K562 (cell line): Measurements from ENCODE around the gene IARS2. TPM values are rescaled to one million over a fixed set of nuclear protein-coding genes. Genes with fewer than 3 reads are reported as not detected.
A peak's percentile ranks its signal among the peaks of the same experiment; 100 is the strongest.

Experiments used
- CHD4 ChIP-seq: fragments of 200-600 bp; sonication (generic); IDR thresholded peaks from 3 replicates; pipeline ENCODE4 v1.6.1; 2012; ENCODE audit warnings: low read depth, mild to moderate bottlenecking, mixed read lengths, low read length, inconsistent platforms; ENCODE audit not compliant: insufficient read depth, insufficient replicate concordance, poor library complexity, severe bottlenecking
- ETS1 ChIP-seq: conservative IDR thresholded peaks from 2 replicates; pipeline ENCODE4 v1.6.1; 2011; ENCODE audit warnings: low read depth, mild to moderate bottlenecking, low read length; ENCODE audit not compliant: control insufficient read depth
- FOXK2 ChIP-seq, 2 experiments: fragments of 450-650 bp; IDR thresholded peaks in 1 of 2; conservative IDR thresholded peaks in 1 of 2; 2 replicates each; pipeline ENCODE4 v1.6.1; 2016; ENCODE audit warnings: low read depth in 2 of 2, mild to moderate bottlenecking in 1 of 2
- NR2C2 ChIP-seq, 2 experiments: fragments of 200-800 bp in 1 of 2; sonication (Bioruptor generic) in 1 of 2; sonication (generic) in 1 of 2; formaldehyde crosslinking in 1 of 2; IDR thresholded peaks; 2 replicates each; pipeline versions ENCODE4 v1.6.1 to v1.8.0; 2016 to 2022; ENCODE audit warnings: mild to moderate bottlenecking in 1 of 2, missing compliant biosample characterization in 1 of 2, missing genetic modification characterization in 1 of 2, missing genetic modification reagents in 1 of 2
- NRF1 ChIP-seq, 2 experiments: fragments of 450-650 bp; IDR thresholded peaks in 1 of 2; conservative IDR thresholded peaks in 1 of 2; 2 replicates each; pipeline ENCODE4 v1.6.1; 2014; ENCODE audit warnings: mild to moderate bottlenecking in 2 of 2
- PML ChIP-seq: IDR thresholded peaks from 2 replicates; pipeline ENCODE4 v1.6.1; 2012; ENCODE audit warnings: low read length, inconsistent platforms
- SMARCE1 ChIP-seq: fragments of 450-650 bp; IDR thresholded peaks from 2 replicates; pipeline ENCODE4 v1.7.1; 2016; ENCODE audit warnings: mild to moderate bottlenecking
- TAF9B ChIP-seq: fragments of 450-650 bp; IDR thresholded peaks from 2 replicates; pipeline ENCODE4 v1.6.1; 2018; ENCODE audit warnings: mild to moderate bottlenecking; ENCODE audit not compliant: partially characterized antibody
- polyA plus RNA-seq, 8 experiments: library from polyadenylated mRNA; depleted of rRNA in 4 of 8; stranded (reverse) in 5 of 8; unstranded in 3 of 8; fragments of >200 nt; fragmentation: Nextera tagmentation in 2 of 8; fragmentation: Illumina TruSeq in 1 of 8; extraction: Ambion mirVana in 2 of 8; extraction: Trizol in 1 of 8; gene quantifications; 2 replicates each; pipeline versions ENCODE4 v1.2.1 to v1.2.3, GENCODE V29; 2011 to 2014; ENCODE audit warnings: inconsistent platforms in 1 of 8, missing spikeins in 1 of 8
- total RNA-seq, 7 experiments: library from RNA; depleted of rRNA in 6 of 7; stranded (reverse); fragments of >200 nt in 6 of 7; fragmentation: Illumina TruSeq in 2 of 7; extraction: Trizol in 2 of 7; gene quantifications; 2 replicates each; pipeline versions ENCODE4 v1.2.1 to v1.2.3, GENCODE V29; 2011 to 2021; ENCODE audit warnings: low replicate concordance in 1 of 7
- TF ChIP-seq, protein P1 (sequence below), 2 experiments: fragments of 450-650 bp; formaldehyde crosslinking in 1 of 2; IDR thresholded peaks; 2 replicates each; pipeline versions ENCODE4 v1.4.0 to v1.6.1; 2014 to 2020; ENCODE audit warnings: mild to moderate bottlenecking in 2 of 2, borderline replicate concordance in 1 of 2, low read depth in 1 of 2

The IARS2 gene
- total and polyA plus RNA-seq, 9 of the 15 experiments (the other 6 are each of a cell fraction or from before 2014, with no cell fraction given) = 39.6 to 127 (median 93.8) TPM

- TF ChIP-seq, protein P1, sequence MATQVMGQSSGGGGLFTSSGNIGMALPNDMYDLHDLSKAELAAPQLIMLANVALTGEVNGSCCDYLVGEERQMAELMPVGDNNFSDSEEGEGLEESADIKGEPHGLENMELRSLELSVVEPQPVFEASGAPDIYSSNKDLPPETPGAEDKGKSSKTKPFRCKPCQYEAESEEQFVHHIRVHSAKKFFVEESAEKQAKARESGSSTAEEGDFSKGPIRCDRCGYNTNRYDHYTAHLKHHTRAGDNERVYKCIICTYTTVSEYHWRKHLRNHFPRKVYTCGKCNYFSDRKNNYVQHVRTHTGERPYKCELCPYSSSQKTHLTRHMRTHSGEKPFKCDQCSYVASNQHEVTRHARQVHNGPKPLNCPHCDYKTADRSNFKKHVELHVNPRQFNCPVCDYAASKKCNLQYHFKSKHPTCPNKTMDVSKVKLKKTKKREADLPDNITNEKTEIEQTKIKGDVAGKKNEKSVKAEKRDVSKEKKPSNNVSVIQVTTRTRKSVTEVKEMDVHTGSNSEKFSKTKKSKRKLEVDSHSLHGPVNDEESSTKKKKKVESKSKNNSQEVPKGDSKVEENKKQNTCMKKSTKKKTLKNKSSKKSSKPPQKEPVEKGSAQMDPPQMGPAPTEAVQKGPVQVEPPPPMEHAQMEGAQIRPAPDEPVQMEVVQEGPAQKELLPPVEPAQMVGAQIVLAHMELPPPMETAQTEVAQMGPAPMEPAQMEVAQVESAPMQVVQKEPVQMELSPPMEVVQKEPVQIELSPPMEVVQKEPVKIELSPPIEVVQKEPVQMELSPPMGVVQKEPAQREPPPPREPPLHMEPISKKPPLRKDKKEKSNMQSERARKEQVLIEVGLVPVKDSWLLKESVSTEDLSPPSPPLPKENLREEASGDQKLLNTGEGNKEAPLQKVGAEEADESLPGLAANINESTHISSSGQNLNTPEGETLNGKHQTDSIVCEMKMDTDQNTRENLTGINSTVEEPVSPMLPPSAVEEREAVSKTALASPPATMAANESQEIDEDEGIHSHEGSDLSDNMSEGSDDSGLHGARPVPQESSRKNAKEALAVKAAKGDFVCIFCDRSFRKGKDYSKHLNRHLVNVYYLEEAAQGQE (IDR thresholded peaks at IDR 0.05; ENCODE audit: borderline replicate concordance) = no peak; the same call in 1 of the 2 replicates
- TF ChIP-seq, protein P1 (CRISPR knock-in tag; IDR thresholded peaks at IDR 0.05; ENCODE audit: low read depth) = no peak
- TF ChIP-seq PML = peak; percentile 91
- TF ChIP-seq NRF1 (conservative IDR thresholded peaks at IDR 0.05 in 1 of 2, IDR thresholded peaks at IDR 0.05 in 1 of 2) = 0 out of 4 replicates have a peak, but pooled peaks of 1 of the 2 experiments have one; percentile 21
- TF ChIP-seq SMARCE1 = peak; percentile 95
- peak; percentile 40 for TF ChIP-seq TAF9B
- TF ChIP-seq CHD4 = no peak
- TF ChIP-seq FOXK2 (conservative IDR thresholded peaks at IDR 0.05 in 1 of 2, IDR thresholded peaks at IDR 0.05 in 1 of 2; ENCODE audit: low read depth in 2 of 2) = peak; percentile 50; a peak in 3 of 4 replicates
- no peak for TF ChIP-seq ETS1
- TF ChIP-seq NR2C2 (CRISPR knock-in tag; IDR thresholded peaks at IDR 0.05) = no peak
- peak; percentile 77 for TF ChIP-seq NR2C2 (tag; IDR thresholded peaks at IDR 0.05)
These were observed 25.1 kb downstream of the IARS2 start (continued) for GRCh38 chr1:220119043-220119512.
